Measurements from ENCODE around the gene SBK2.

DNA sequence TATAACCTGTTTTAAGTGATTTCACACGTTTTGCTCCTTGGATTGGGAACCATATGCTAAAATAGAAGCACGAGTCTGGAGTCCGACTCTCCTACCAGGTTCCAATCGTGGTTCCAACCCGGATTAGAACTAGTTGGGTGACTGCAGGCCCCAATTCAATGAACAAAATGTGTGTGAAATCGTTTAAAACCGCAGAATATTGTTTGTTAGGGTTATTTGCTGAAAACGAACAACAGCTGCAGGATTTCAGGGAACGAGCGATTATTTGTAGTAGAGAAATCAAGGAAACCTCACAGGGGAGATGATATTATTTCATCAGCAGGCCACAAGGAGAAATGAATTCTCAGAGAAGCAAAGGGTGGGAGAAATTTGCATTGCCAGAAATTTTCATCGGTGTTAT lies 32.0 kb downstream of the SBK2 start:
- TF ChIP-seq, protein P1, sequence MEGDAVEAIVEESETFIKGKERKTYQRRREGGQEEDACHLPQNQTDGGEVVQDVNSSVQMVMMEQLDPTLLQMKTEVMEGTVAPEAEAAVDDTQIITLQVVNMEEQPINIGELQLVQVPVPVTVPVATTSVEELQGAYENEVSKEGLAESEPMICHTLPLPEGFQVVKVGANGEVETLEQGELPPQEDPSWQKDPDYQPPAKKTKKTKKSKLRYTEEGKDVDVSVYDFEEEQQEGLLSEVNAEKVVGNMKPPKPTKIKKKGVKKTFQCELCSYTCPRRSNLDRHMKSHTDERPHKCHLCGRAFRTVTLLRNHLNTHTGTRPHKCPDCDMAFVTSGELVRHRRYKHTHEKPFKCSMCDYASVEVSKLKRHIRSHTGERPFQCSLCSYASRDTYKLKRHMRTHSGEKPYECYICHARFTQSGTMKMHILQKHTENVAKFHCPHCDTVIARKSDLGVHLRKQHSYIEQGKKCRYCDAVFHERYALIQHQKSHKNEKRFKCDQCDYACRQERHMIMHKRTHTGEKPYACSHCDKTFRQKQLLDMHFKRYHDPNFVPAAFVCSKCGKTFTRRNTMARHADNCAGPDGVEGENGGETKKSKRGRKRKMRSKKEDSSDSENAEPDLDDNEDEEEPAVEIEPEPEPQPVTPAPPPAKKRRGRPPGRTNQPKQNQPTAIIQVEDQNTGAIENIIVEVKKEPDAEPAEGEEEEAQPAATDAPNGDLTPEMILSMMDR (IDR thresholded peaks at IDR 0.05; ENCODE audit: low read length): no peak
- TF ChIP-seq EZH2 (optimal IDR thresholded peaks at IDR 0.05; ENCODE audit: low read depth, low read length) (no peak), EZH2phosphoT487 (IDR thresholded peaks at IDR 0.05; ENCODE audit: low read length) (no peak)

Measured in MM.1S (cell line).